HG03039 (cell line): ENCODE results near the gene HES6.

Experiments
- ATAC-seq: cut with Tn5 transposase; IDR thresholded peaks from one replicate; pipeline ENCODE4 v1.9.1; 2021; ENCODE audit warnings: mild to moderate bottlenecking, moderate library complexity; ENCODE audit not compliant: unreplicated experiment

HES6 gene

DNA sequence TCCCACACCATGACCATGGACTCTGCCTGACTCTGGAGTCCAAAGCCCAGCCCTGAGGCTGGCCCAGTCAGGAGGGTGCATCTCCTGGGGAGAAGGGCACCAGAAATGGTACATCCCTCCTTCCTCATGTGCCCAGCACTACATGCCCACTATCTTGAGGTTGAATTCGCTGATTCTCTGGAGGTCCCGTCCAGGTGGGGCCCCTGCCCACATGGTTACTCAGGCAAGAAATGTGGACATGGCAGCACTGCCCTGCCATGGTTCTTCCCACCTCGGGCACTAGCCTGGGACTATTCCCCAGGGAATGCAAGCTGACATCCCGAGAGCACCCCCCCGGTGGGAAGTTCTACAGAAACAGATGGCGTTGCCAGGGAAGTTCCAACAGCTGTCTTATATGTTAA is 15.3 kb upstream of the HES6 start:
- ATAC-seq, result no peak

DNA sequence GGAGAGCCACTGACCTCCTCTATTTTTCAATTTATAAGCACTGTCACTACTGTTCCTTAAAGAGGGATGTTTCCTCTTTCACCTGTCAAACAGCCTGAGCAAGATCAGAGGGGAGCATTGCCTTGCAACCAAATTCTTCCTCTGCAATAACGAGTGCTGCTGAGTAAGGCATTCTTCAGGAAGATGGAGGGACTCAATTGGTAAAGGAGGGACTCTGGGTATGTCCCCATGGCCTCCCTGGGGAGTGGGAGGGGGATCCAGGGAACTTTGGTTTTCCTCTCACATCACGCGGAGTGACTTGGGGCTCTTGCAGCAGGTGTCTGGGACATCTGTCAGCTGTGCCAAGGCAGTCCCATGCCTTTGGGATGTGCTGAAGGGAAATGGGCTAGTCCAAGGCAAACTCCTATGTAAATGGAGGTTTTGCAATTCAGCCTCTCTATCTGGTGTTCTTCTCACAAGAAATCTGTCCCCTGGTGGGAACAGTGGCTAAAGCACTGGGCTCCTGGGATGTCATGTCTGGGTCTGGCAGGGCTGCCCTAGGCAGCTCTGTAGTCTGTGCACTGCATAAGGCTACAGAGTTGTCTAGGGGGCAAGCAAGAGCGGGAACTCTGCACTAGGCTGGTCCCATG is 14.4 kb upstream of the HES6 start:
- no peak for ATAC-seq

DNA sequence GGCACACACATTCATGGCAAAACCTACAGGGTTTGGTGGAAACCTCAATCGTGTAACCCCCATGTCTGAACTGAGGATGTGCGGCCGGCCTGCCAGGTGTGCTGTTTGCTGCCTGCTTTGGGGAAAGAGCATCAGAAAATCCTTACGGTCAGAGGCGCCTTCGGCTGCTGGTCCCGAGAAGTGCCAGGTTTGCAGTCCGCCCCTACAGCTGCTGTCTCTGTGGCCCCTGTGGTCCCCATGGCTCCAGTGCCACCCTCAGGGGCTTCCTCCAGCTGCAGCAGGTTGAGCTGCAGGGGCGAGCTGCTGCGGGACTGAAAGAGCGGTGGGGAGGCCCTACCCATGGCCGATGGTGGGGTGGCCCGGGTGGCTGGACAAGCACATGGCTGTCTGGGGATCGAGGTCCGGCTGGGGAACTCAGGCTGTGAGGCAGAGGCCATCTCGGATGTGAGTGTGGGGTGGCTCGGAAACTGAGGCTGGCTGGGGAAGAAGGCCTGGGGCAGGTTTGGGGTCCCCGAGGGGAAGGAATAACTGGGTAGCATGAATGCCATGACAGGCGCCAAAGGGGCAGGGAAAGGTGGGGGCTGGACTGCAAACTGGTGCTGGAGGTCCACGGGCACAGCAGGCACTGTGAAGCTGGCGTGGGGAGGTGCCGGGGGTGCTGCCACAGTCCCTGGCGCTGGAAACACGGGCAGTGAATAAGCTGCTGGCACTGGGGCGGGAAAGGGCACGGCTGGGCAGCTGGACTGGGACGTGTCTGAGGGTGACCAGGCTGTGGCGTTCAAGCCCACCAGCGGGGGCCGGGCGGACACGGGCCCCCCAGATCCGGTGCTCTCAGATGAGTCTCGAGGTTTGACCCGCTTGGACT is 13.2 kb upstream of the HES6 start:
- ATAC-seq, result no peak

DNA sequence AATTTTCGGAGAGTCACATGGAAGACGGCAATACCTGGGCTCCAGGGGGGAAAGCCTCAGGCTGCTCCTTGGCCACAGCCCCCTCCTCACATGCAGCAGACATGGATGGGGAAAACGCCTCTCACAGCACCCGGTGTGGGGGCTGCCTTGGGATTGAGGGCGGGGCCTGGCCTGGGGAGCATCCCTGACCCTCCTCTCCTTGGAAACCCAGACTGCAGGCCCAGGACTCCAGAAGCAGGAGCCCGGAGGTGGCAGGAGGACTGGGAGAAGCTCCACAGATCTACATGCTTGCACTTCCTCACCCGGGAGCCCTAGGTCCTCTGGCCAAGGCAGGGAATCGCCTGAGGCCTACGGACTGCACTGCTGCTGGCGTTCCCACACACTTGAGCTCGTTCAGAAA is 12.1 kb upstream of the HES6 start:
- no peak for ATAC-seq

DNA sequence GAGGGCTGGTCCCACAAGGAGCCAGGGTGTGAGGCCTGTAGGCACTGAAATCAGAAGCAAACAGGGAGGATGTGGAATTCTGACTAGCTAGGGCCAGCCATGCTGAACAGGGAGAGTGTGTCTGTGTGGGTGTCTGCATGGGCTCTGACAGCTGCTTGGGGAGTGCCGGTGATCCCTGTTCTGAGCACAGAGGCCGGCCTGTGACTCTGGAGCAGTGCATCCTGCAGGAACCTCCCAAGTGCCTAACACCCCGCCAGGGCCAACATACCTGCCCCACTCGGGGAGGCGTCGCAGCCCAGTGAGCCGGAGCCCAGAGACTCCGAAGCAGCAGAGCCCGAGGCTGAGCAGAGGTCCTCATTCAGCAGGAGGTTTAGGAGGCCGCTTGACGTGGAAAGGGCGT is 11.5 kb upstream of the HES6 start:
- ATAC-seq, result no peak

DNA sequence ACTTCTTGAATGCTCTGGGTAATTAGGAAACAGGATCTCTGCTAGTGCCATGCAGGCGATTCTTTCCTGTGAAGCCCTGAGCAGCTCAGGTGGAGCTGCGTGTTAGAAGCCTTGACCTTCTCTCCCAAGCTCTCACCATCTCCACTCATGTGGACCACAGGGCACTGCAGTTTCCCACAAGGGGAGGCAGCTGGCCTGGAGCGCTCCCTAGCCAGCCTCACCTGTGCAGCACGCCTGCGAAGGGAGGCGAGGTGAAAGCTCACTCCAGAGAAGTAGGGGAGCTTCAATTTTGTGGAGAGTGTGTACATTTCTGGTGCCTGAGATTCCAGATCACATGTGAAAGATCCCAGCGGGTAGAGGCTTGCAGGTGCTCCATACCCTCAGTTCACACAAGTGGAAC is 11.1 kb upstream of the HES6 start:
- no peak for ATAC-seq

DNA sequence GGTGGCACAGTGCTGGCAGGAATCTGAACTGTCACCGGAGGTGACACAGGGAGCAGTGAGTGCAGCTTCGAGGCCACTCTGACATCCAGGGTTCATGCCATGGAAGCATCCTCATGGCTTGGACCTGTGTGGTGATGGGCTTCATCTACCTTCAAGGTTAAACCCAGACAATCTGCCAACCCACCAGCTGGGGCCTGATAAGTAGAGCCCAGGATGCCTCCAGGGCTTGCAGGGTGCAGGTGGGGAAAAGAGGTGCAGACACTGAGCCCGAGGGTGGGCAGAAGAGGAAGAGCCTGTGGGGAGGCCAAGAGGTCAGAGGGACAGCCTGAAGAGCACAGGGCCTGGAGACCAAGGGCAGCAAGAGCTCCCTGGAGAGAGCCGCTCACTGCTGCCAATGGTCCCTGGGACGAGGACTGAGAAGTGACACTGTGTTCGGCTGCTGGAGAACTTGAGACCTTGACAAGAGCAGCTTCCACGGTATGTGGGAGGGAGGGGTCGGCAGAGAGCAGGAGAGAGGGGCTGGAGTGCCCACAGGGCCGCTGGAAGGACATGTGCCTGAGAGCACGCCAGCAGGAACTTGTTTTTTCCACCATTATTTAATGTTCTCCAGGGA is 8.1 kb upstream of the HES6 start:
- no peak for ATAC-seq

DNA sequence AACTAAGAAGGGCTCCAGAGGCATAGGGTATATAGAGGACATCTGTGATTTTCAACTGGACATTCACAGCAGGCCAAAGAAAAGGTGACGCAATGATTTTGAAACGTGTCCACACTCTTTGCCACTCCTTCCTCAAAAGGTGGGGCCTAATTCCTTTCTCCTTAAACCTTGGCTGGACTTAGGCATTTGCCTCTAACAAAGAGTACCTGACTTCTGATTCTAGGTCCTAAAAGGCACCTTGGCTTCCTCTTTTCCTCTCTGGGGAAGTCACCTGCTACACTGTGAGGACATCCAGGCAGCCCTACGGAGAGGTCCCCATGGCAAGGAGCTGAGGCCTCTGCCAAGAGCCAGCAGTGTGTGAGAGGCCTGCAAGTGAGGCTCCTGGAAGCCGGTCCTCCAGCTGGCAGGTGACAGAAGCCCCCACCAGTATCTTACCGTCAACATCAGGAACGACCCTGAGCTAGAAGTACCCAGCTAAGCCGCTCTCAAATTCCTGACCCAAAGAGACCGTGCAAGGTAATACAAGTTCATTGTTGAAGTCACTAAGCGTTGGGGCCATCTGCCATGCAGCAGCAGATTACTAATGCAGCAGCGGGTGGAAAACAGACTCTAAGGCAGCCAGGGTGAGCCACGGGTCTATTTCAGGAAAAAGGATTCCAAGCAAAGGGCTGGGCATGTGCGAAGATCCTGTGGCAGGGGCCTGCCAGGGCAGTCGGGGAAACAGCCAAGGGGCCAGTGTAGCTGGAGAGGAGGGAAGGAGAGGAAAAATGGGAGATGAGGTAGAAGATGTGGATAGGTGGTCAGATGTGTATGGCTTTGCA is 7.4 kb upstream of the HES6 start:
- ATAC-seq, result no peak

DNA sequence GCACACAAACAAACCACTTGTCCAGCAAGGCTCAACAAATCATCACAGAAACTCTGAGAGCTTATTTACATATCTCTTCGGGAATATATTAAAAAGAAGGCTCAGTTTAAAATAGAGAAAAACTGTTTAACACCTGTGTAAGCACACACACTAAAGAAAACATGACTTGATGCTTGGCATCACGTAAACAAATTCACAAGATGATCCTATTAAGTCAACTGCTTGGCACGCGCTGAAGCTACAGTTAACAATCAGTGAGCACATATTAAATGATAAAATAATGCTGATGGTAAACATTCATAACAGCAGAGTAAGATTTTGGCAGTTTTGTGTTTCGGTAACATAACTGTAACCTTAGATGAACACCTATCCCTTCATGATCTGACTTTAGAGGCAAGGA is 4.3 kb upstream of the HES6 start:
- no peak for ATAC-seq

DNA sequence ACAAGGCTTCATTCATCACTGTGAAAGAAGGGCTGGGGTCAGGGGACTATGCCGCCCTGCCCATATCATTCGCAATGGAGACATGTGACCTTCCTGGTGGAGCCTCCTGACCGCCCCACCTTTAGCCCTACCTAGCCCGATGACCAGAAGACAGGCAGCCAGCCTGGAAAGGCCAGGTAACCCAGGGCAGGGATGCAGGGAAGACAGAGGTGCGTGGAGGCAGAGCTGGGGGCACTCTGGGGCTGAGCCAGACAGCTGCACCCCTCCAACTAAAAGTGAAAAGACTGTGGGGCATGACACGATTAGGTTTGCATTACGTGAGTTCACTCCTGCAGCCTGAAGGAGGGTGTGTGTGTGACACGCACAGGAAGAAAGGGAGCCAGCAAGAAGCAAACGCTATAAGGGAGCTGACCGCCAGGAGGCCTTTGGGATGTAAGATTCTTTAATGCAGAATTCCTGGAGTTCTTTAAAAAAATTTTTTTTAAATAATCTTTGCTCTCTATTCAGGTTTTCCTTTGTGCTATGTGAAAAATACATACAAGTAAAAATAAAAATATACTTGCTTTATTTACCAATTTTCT is 3.7 kb upstream of the HES6 start:
- ATAC-seq, result no peak

DNA sequence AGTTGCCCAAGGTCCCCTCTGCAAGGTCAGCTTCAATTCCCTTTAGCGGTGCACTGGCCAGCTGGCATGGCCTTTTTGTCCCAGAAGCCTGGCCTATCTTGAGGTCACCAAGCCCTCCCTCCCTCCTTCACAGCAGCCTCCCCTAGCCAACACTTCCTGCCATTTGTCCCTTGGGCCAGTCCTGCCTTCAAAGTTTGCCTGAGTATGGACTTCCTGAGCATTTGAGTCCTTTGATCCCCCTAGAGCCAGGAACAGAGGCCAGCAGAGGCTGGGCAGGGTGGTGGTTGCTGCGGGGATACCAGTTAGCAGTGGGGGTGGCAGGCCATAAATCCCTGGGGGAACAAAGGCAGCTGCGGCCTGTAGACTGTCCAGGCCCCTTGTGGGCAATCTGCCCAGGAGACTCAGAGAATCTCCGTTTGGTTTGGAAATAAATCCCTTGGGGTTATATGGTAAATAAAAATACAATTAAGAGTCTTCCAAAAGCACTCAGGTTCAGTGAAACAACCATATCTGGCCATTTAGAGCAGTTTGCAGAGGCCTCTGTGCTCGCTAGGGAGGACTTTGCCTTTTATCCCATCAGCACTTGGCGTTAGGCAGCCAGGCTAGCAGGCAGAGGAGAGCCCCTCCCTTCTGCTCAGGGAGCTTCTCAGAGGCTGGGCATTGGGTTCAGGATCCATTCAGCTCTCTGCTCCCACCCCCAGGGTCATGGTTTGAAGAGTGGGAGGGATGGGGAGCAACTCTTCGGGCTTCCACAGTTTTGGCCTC is 3.1 kb upstream of the HES6 start:
- no peak for ATAC-seq

DNA sequence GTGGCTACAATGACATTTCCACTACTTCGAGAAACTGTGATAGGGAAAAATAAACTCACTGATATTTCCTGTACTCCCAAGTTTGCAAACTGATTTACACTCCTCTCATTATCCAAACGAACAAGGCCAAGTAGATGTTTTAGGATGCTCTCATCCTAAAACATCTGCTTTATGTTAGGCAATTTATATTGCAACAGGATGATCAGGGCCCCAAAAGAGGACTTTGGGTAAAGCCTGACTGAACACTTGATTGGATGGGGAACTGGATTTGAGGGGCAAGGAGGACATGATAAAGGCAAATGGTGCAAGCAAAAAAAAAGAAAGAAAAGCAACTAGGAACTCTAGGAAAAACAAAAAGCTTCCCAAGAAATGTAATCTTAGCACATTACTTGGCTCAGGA is 2.1 kb upstream of the HES6 start:
- no peak for ATAC-seq

DNA sequence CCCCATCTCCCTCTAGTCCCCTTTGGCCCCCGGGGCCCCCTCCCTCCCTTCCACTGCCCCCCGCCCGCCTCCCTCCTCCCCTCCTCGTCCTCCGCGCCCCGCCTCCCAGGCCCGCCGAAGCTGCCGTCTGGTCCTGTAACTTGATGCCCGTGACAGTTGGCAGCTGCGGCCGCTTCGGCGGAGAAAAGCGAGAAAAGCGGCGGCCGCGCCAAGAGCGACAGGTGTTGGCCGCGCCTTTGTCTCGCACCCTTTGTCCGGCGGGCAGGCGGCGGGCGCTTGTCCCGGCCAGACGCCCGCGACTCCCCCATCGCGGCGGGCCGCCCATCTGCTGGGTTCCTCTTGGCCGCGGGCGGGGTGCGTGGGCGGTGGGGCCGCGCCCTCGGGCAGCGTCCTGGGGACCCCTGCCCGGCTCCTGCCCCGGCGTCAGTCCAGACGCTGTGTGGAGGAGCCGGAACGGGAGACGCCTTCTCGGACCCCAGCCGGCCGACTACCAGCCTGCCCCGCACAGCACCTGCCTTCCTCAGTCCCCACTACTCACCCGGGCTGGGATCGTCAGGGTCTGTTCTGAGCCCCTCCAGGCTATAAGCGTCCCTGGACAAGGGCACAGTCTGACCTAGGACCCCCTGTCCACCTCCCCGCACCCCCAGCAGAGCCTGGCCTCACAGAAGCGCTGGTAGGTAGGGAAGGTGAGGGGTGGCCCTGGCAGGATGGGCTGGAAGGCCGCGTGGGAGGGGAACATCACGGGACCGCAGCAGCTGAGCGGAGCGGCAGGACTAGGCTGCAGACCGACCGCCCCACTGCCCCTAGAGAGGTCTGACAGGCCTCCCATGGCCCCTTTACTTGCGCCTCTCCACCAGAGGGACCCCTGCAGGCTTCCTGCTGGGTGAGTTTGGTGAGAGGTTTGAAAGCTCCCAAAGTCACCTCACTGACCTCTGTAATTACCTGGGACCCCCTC is 1.2 kb upstream of the HES6 start:
- ATAC-seq, result no peak

DNA sequence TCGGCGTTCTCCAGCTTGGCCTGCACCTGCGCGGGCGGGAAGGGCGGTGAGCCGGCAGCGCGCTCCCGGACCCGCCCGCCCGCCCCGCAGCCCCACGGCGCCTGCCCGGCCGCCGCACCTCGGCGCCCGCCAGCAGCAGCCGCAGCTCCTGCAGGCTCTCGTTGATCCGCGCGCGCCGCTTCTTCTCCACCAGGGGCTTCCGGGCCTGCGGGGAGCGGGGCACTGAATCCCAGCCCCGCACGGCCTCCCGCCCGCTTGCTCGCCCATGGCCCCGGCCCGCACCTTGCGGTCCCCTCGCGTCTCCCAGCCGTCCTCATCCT is 335 bp downstream of the HES6 start:
- ATAC-seq, result peak; percentile 16

DNA sequence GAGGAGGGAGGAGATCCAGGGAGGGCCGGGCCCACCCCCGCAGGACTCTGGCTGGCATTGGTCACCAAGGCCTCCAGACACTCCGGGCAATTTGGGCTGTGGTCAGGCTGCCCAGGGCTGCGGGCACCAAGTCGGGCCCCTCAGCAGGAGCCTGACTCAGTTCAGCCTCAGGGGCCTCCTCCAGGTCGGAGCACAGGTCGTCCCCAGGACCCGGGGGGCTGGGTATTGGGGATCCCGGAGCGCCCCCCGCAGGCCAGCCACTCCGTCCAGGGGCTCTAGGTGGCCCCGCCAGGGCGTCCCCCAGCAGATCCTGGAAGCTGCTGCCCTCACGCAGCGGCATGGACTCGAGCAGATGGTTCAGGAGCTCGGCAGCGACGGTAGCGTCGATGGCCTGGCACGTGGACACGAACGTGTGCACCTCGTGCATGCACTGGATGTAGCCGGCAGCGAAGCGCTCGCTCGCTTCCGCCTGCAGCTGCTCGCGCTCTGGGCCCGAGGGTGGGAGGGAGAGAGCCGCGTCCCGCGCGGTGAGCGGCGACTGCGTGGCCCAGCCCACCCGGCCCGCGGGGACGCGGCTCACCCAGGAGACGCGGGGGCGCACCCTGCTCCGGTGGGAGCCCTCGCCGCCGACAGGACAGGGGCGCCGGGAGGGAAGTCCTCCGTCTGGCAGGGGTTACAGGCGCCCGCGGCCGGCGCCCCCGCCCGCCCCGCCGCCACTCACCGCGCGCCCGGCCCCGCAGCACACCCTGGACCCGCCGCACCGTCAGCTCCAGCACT is 884 bp downstream of the HES6 start:
- ATAC-seq, result peak; percentile 2

DNA sequence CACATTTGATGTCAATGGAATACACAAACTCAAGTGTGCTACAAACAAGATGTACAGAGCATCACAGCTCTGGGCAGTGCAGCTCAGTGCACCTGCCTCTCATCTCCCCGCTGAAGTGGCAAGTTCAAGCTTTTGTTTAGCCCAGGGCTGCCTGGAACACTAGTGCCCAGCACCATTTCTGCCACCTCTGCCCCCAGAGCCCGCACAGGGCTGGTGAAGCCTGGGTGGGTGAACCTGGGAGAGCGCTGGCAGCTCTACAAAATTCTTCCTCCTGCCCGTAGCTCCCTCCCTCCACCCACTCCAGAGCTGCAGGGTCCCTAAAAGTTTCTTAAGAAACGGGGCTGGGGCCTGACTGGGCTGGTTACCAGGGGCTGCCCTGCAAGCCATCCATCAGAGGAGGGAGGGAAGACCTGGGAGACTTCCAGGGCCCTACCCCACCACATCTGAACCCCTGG is 1.5 kb downstream of the HES6 start:
- no peak for ATAC-seq

DNA sequence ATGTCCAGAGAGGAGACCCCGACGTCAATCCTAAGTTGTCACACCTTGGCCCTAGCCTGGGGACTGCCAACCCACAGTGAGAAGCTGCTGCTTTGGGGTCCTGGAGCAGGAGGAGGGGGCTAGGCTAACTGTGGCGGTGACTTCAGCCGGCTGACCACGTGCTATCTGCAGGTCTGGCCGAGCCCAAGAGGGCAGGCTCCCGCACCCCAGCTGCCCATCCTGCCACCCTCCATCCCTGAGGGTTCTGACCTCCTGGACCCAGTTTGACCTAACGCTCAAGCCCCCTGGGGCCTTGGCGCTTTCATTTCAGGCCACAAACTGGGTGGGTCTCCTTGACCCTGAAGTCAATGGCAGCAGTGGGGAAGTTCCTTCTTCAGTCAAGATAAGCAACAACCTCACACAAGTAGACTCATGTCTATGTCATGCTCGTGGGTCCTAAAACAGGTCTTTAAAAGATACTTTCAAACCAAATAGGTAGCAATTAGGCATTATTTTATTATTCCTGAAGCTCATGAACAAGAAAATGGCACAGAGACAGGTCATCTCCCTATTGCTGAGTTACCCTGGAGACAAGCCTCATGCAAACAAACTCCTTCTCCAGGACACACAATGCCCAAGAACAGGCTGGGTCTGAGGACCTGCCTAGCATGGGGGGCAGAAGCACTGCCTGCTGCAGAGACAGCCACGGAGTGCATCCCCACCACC is 2.3 kb downstream of the HES6 start:
- no peak for ATAC-seq

DNA sequence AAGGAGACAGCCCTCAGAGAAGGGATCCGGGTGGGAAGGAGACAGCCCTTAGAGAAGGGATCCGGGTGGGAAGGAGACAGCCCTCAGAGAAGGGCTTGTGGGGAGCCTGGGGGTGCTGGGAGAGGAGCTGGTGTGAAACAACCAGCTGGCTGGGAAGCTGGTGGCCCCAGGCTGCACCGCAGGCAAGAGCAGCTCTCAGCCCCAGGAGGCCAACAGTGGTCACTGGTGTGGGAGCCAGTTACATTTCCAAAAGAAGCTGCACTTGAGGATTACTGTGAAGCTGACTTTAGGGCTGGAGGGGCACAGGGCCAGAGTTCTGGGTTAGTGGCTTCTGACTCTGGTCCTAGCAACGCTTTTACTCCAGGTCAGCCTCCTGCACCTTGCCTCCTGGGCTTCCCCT is 3.3 kb downstream of the HES6 start:
- ATAC-seq, result no peak
